HepG2 (cell line): ENCODE data around the gene LZTFL1.

Source experiments
- ATF1 ChIP-seq: IDR thresholded peaks from 2 replicates; pipeline ENCODE4 v1.6.1; 2016; ENCODE audit warnings: mild to moderate bottlenecking, control low read depth
- CTCF ChIP-seq: sonication (generic); formaldehyde crosslinking; IDR thresholded peaks from 2 replicates; pipeline ENCODE4 v1.5.0; 2020; ENCODE audit warnings: mild to moderate bottlenecking, missing genetic modification reagents, moderate library complexity
- EZH2 ChIP-seq: conservative IDR thresholded peaks from 2 replicates; pipeline ENCODE4 v1.6.1; 2012; ENCODE audit warnings: mild to moderate bottlenecking, low read depth, low read length, moderate library complexity
- FOXK1 ChIP-seq: sonication (generic); formaldehyde crosslinking; IDR thresholded peaks from 2 replicates; pipeline ENCODE4 v1.4.0; 2020; ENCODE audit warnings: low read depth, missing genetic modification reagents, borderline replicate concordance
- HNRNPH1 ChIP-seq: fragments of 200-400 bp; formaldehyde crosslinking; optimal IDR thresholded peaks from 2 replicates; pipeline ENCODE3; 2017; ENCODE audit warnings: mild to moderate bottlenecking, low read depth, low read length
- KDM1A ChIP-seq: IDR thresholded peaks from 2 replicates; pipeline ENCODE4 v1.6.1; 2016; ENCODE audit warnings: missing compliant biosample characterization
- NFYB ChIP-seq: sonication (generic); formaldehyde crosslinking; IDR thresholded peaks from 2 replicates; pipeline ENCODE4 v1.4.0; 2020; ENCODE audit warnings: missing genetic modification reagents
- NR1H2 ChIP-seq: sonication (generic); formaldehyde crosslinking; IDR thresholded peaks from 2 replicates; pipeline ENCODE4 v1.8.1; 2022; ENCODE audit warnings: low read depth, missing genetic modification reagents, borderline replicate concordance
- NR2F2 ChIP-seq: IDR thresholded peaks from 2 replicates; pipeline ENCODE4 v1.6.1; 2012; ENCODE audit warnings: low read depth, inconsistent platforms, borderline replicate concordance
- POLR2A ChIP-seq, 2 experiments: IDR thresholded peaks; 2 replicates each; pipeline ENCODE4 v1.6.1; 2011; ENCODE audit warnings: low read depth in 2 of 2, low read length in 2 of 2, mild to moderate bottlenecking in 1 of 2, moderate library complexity in 1 of 2; ENCODE audit not compliant: insufficient read depth in 1 of 2
- SNAI1 ChIP-seq: sonication (generic); formaldehyde crosslinking; IDR thresholded peaks from 2 replicates; pipeline ENCODE4 v1.5.0; 2020; ENCODE audit warnings: mild to moderate bottlenecking, missing genetic modification reagents, borderline replicate concordance
- ZNF17 ChIP-seq: sonication (generic); formaldehyde crosslinking; IDR thresholded peaks from 2 replicates; pipeline ENCODE4 v1.5.0; 2020; ENCODE audit warnings: mild to moderate bottlenecking, missing genetic modification reagents
- TF ChIP-seq, protein P1 (sequence below): sonication (generic); formaldehyde crosslinking; IDR thresholded peaks from 2 replicates; pipeline ENCODE4 v1.4.0; 2020; ENCODE audit warnings: missing genetic modification reagents

- TF ChIP-seq ATF1 (no peak), NR1H2 (no peak), KDM1A (CRISPR knock-in tag) (no peak), SNAI1 (no peak), CTCF (CRISPR knock-in tag) (no peak), FOXK1 (CRISPR knock-in tag) (no peak), NFYB (CRISPR knock-in tag) (no peak), POLR2A (IDR thresholded peaks at IDR 0.05; ENCODE audit: insufficient read depth in 1 of 2, low read depth in 2 of 2, low read length in 2 of 2) (no peak), EZH2 (no peak), ZNF17 (CRISPR knock-in tag) (no peak), HNRNPH1 (no peak), NR2F2 (no peak)
- TF ChIP-seq, protein P1, sequence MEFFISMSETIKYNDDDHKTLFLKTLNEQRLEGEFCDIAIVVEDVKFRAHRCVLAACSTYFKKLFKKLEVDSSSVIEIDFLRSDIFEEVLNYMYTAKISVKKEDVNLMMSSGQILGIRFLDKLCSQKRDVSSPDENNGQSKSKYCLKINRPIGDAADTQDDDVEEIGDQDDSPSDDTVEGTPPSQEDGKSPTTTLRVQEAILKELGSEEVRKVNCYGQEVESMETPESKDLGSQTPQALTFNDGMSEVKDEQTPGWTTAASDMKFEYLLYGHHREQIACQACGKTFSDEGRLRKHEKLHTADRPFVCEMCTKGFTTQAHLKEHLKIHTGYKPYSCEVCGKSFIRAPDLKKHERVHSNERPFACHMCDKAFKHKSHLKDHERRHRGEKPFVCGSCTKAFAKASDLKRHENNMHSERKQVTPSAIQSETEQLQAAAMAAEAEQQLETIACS: no peak
Measured at GRCh38 chr3:45858809-45859543, 17.1 kb upstream of the LZTFL1 start.
